SK-N-SH (cell line): ENCODE results near the gene CPNE2. TPM values are rescaled to one million over a fixed set of nuclear protein-coding genes. Genes with fewer than 3 reads are reported as not detected.

Experiments
- CHD2 ChIP-seq: fragments of 150-350 bp; IDR thresholded peaks from 2 replicates; pipeline ENCODE4 v1.6.1; 2018; ENCODE audit warnings: low read length; ENCODE audit not compliant: partially characterized antibody
- CTCF ChIP-seq: fragments of 200-600 bp; sonication (generic); IDR thresholded peaks from 2 replicates; pipeline ENCODE4 v1.6.1; 2017; ENCODE audit warnings: antibody characterized with exemption, mild to moderate bottlenecking, moderate library complexity
- ELF1 ChIP-seq: IDR thresholded peaks from 2 replicates; pipeline ENCODE4 v1.4.0; 2012
- FOXJ3 ChIP-seq: sonication (generic); formaldehyde crosslinking; IDR thresholded peaks from 2 replicates; pipeline ENCODE4 v1.5.1; 2020; ENCODE audit warnings: mild to moderate bottlenecking, missing genetic modification reagents
- GABPA ChIP-seq: IDR thresholded peaks from 2 replicates; pipeline ENCODE4 v1.4.0; 2012; ENCODE audit warnings: low read depth, mild to moderate bottlenecking
- GATA2 ChIP-seq: sonication (generic); formaldehyde crosslinking; IDR thresholded peaks from 2 replicates; pipeline ENCODE4 v1.5.0; 2020; ENCODE audit warnings: mild to moderate bottlenecking, missing genetic modification reagents
- IRF3 ChIP-seq: fragments of 150-350 bp; IDR thresholded peaks from 2 replicates; pipeline ENCODE4 v1.6.1; 2016; ENCODE audit warnings: mild to moderate bottlenecking, low read depth, low read length
- MAX ChIP-seq: IDR thresholded peaks from 2 replicates; pipeline ENCODE4 v1.4.0; 2012; ENCODE audit warnings: low read depth
- MEF2A ChIP-seq: IDR thresholded peaks from 2 replicates; pipeline ENCODE4 v1.4.0; 2012; ENCODE audit warnings: low read depth, borderline replicate concordance
- MXI1 ChIP-seq: IDR thresholded peaks from 2 replicates; pipeline ENCODE4 v1.6.1; 2012; ENCODE audit warnings: mild to moderate bottlenecking, low read depth, low read length, improper control_type of control experiment
- RAD21 ChIP-seq: IDR thresholded peaks from 2 replicates; pipeline ENCODE4 v1.6.1; 2012; ENCODE audit warnings: mild to moderate bottlenecking, low read length
- REST ChIP-seq: IDR thresholded peaks from 2 replicates; pipeline ENCODE4 v1.6.1; 2012; ENCODE audit warnings: mild to moderate bottlenecking, low read depth, low read length, moderate library complexity
- SMC3 ChIP-seq: IDR thresholded peaks from 2 replicates; pipeline ENCODE4 v1.6.1; 2012; ENCODE audit warnings: low read depth, low read length, improper control_type of control experiment
- TAF1 ChIP-seq: IDR thresholded peaks from 2 replicates; pipeline ENCODE4 v1.6.1; 2012; ENCODE audit warnings: low read depth, mild to moderate bottlenecking, low read length, moderate library complexity, borderline replicate concordance
- YY1 ChIP-seq: IDR thresholded peaks from 2 replicates; pipeline ENCODE4 v1.4.0; 2012; ENCODE audit warnings: low read depth, mild to moderate bottlenecking
- polyA plus RNA-seq, 3 experiments: library from polyadenylated mRNA; depleted of rRNA; stranded (reverse); fragments of >200 nt; gene quantifications; 2 replicates each; pipeline ENCODE4 v1.2.3, GENCODE V29; 2012

CPNE2 gene
- polyA plus RNA-seq, 1 of the 3 experiments (the other 2 are of a cell fraction), result 73.0 TPM

DNA sequence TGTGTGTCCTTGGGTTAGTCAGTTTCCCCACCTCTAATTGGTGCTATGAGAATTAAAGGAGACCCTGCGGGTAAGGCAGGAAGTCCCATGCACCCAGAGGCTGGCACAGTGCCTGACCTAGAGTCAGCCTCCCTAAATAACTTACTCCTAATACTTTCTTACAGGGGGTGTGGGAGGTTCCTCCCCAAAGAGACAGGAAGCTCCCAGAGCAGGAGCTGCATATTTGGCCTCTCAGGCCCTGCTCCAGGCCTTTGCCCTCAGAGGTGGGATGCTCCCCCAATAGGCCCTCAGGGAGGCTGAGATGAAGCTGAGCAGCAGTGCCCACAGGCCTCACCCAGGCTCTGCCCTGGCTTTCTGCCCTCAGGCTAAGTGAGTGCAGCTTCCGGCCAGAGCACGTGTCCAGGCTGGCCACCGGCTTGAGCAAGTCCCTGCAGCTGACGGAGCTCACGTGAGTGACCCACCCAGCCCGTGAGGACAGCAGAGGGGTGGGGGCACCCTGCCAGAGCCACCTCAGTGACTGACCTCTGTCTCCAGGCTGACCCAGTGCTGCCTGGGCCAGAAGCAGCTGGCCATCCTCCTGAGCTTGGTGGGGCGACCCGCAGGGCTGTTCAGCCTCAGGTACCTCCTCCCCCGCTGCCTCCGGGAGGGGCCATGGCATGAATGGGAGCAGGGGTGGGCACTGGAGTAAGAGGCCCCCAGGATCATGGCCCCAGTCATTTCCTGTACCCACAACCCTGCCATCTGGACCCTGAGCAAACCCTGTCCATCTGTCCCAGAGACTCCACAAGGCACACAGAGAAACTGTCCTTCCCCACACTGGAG is 31.1 kb upstream of the CPNE2 start (continued):
- TF ChIP-seq TAF1, result 0 out of 2 replicates have a peak, but pooled peaks have one; percentile 17
- peak; percentile 16 for TF ChIP-seq CHD2
- no peak for TF ChIP-seq ELF1
- peak; percentile 58; the same call in 1 of the 2 replicates for TF ChIP-seq FOXJ3 (CRISPR knock-in tag)
- peak; percentile 79 for TF ChIP-seq MAX
- no peak for TF ChIP-seq RAD21
- no peak for TF ChIP-seq SMC3
- TF ChIP-seq REST, result no peak
- no peak for TF ChIP-seq GATA2 (CRISPR knock-in tag)
- TF ChIP-seq MXI1, result peak; percentile 40; the same call in 1 of the 2 replicates
- TF ChIP-seq YY1, result no peak
- no peak for TF ChIP-seq IRF3
- TF ChIP-seq GABPA, result no peak
- no peak for TF ChIP-seq MEF2A
- no peak for TF ChIP-seq CTCF
